GM19099 (cell line): ENCODE data around the gene IL36A.

Experiments used
- POLR2A ChIP-seq: IDR thresholded peaks from 3 replicates; pipeline ENCODE4 v1.6.1; 2011; ENCODE audit warnings: low read depth; ENCODE audit not compliant: insufficient read length; ENCODE audit errors: extremely low read depth

IL36A gene

DNA sequence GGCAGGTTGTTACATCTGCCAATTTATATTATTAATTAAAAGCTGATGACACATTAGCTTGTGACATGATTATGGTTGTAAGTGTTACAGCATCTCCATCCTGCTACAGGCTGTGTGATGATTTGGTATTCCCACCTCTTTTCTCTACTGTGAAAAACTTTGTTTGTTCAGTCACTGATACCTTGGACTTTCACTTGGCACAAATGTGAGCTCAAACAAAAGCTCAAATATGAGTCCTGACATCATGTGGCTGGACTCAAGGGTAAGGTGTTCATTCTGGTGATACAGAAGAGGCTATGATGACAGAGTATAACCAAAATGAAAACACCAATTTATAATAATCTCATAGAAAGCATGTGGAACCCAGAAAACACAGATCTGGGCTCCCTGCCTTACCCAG lies 11.4 kb upstream of the IL36A start:
- TF ChIP-seq POLR2A, result no peak

DNA sequence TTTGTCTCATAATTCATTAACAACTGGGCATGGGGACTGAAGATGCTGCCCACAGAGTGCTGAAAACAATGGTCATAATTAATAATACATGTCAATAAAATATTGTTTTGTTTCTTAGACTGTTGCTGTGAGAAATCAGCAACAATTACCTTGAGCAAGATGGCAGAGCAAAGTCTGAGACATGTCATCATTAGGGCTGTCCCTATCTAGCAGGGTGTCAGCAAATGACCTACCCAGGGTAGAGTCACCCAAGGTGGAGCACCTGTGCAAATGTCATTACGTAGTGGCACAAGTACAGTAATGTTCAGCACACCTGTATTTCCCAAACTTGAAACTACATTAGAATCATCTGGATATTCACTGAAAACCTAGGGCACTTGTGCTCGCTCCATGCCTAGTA lies 10.6 kb upstream of the IL36A start:
- no peak for TF ChIP-seq POLR2A

DNA sequence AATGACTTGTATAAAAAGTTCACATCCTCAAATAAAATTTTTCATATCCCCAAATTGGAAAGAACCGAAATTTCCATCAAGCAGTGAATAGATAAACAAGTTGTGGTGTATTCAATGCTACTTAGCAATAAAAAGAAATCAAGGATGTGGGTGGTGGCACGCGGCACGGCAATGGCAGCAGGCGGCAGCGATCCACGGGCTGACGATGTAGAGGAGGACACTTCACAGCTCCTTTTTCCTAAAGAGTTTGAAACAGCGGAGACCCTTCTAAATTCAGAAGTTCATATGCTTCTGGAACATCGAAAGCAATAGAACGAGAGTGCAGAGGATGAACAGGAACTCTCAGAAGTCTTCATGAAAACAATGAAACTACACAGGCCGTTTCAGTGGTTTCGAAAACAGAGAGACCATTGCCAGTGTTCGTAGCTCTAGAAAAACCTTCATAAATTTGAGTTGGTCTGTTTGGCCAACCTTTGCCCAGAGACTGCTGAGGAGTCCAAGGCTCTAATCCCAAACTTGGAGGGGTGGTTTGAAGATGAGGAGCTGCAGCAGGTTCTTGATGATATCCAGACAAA lies 9.8 kb upstream of the IL36A start:
- TF ChIP-seq POLR2A, result no peak

DNA sequence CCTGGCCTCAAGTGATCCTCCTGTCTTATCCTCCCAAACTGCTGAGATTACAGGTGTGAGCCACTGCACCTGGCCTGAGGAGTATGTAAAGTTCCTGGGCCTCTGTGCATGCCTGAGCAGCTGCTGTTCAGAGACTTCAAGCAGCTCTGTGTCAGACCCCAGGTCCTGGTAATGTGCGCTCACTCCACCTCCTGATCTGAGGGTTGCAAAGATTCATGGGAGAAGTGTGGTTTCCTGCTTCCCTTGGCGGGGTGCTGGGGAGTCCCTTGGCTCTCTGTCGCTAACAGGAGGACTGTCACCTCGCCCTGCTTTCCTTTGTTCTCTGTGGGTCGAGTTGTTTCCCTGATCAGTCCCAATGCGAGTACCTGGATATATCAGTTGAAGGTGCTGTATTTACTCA lies 8.6 kb upstream of the IL36A start:
- TF ChIP-seq POLR2A, result no peak

DNA sequence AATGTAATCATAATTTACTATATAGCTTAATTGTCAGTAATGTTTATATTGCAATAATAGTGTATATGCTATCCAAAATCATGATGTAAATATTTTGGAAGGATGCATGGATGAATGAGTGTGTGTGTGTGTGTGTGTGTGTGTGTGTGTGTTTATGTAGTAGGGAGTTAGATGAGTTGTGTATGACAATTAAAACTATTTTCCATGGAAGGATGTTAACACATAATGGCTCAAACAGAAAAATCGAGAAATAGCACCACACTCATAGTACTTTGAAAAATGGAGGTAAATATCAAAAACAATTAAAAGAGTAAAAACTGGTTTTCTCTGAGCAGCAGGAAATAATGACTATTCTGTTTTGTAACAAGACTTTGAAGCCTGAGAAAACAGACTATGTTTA lies 8.1 kb upstream of the IL36A start:
- no peak for TF ChIP-seq POLR2A

DNA sequence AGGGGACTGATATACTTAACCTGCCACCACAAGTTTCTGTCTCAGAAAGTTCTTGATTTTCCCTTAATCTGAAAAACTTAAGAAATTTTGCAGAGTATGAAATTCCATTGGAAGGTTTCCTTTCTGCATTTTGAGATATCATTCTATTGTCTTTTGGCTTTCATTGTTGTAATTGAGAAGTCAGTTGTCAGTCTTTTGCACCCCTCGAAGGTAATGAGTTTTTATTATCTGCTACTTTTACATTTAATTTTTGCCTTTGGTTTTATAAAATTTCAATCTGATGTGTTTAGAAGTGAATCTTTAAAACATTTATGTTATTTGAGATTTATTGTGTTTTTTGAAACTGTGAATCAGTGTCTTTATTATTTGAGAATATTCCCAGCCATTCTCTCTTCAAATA lies 4.8 kb upstream of the IL36A start:
- no peak for TF ChIP-seq POLR2A

DNA sequence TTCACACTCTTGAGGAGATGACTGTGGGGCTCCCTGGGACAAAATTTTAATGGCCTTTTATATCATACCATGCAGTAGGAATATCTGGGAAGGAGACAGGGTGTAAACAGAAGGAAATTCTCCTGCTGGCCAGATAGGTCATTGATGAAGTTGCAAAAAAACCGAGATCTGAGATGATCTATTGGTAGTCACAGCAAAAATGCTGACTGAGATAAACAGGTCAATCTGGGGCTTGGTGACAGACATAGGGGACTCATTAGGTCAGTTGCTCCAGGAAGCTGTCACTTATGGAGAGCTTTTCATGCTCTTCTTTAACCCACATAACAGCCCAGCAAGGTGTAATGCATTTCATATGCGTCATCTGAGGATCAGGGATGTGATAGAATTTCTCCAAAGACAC lies 2.6 kb upstream of the IL36A start:
- no peak for TF ChIP-seq POLR2A

DNA sequence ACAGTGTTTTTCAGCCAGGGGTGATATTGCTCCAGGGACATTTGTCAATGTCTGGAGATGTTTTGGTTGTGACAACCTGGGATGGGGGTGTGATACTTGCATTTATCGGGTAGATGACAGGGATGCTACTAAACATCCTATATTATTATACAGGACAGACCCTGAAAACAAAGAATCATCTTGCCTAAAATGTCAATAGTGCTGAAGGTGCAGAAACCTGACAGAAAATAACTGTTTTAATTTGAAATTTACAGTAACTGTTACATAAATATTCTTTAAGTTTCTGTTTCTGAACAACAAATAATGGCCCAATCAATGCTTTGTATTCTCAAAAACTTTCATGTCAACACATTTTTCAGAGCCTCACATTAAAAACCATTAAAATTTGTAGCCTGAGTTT lies 2.0 kb downstream of the IL36A start:
- no peak for TF ChIP-seq POLR2A

DNA sequence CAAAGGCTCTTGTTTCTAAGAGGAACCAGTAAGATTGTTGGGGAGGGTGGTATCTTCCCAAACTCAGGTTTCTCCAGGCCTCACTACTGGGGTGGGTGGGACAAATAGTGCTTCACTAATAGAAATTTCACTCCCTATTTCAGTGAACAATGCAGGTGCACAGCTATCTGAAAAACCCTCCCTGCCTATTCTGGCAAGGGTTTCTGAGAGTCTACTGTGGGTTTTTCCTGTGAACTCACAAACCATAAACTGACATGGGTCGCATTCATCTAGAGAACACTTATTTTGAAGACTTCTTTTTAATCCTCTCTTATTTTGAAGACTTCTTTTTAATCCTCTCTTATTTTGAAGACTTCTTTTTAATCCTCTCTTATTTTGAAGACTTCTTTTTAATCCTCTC lies 4.4 kb downstream of the IL36A start:
- no peak for TF ChIP-seq POLR2A

DNA sequence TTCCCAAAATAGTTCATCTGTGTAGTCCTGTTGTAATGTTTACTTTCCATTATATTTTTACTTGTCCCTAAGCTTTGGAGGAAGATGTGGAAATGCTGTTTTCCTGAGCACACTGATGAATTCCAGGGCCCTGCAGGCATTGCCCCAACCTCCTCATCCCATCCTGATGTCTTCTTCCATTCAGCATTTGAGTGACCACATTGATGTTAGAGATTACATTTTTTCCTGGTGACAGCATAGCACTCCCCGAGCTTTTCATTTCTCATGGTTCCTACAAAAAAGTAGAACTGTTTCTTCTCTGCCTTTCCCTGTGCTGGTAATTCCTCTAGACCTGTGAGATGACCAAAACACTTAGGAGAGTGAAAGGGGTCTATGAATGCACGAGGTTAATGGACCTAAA lies 4.8 kb downstream of the IL36A start:
- no peak for TF ChIP-seq POLR2A

DNA sequence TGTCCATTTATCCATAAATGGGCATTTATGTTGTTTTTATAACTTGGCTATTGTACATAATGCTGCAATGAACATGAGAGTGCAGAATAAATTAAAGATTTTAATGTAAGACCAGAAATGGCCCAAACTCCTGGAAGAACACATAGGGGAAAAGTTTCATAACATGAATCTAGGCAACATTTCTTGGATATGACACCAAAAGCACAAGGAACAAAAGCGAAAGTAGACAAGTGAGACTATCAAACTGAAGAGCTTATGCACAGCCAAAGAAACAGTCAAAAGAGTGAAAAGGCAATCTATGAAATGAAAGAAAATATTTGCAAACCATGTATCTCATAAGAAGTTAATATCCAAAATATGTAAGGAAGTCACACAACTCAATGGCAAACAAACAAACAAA lies 5.8 kb downstream of the IL36A start:
- TF ChIP-seq POLR2A, result no peak

DNA sequence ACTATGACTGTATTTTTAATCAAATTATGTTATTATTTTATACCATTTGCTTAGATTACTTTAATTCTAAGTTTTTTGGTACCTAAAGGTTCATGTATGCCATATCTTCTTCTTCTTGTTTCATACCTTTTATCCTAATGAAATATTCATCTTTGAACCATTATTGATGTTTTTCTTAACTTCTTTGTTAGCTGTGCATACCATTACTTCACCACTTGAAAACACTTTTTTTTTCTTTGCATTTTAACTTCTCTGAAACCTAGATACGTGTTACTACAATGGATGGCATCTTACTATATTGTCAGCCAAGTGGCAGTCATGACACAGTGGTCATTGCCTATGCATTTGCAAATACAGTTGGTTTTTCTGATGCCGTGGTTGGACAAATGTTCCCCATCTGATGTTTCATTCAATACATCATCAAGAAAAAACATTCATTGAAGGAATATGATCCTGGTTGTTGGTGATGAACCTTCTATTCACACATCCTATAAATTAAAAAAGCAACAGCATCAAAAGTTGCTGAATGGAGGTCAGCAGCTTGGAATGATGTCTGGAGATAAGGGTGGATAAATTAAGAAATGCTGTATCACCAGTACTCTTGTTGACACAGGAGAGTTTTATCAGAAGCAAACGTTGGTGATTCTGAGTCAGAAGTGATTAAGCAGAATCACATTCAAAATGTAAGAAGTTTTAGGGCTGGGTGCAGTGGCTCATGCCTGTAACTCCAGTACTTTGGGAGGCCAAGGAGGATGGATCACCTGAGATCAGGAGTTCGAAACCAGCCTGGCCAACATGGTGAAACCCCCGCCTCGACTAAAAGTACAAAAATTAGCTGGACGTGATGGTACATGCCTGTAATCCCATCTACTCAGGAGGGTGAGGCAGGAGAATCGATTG lies 7.4 kb downstream of the IL36A start:
- TF ChIP-seq POLR2A, result no peak

DNA sequence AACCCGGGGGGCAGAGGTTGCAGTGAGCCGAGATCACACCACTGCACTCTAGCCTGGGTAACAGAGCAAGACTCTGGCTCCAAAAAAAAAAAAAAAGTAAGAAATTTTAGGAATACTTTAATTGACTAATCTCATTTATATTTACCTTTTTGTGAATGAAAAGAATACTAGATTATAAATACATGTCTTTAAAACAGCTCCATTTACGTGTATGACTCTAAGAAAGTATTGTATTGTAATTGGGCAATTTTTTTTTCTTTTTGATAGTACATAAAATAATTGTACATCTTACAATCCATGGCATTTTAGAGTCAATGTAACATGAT lies 8.0 kb downstream of the IL36A start:
- no peak for TF ChIP-seq POLR2A

DNA sequence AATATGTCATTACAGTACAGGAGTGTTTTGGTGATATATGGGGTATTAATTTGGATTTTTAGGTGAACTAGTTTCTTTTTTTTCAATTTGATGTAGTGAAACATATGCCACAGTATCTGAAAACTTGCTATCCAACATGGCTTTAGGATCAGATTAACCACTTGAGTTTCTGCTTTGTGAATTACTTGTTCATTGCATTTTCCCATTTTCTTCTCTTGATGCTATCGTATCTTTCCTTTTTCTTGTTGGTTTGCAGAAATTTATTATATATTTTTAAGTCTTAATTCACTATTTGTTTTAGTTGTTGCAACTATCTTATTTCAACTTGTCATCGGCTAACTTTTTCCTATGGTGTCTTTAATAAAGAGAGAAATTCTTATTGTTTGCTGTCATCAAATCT lies 8.8 kb downstream of the IL36A start:
- no peak for TF ChIP-seq POLR2A

DNA sequence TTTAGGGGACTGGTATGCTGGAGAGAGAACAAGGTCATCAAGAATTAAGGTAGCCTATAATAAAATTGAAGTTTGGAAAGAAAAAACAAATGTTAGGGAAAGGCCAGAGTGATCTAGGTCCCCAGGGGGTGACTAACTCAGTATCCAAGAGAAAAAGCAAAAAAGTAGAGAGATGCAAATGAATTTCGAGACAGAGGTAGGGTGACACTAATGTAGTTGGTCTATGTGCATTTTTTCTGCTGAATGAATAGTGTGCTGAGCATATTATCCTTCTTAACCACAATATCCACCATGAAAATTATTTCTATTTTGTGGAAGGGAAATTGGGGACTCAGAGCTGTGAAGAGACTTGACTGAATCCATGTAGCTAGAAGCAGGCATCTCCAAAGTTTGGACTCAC lies 9.8 kb downstream of the IL36A start:
- no peak for TF ChIP-seq POLR2A

DNA sequence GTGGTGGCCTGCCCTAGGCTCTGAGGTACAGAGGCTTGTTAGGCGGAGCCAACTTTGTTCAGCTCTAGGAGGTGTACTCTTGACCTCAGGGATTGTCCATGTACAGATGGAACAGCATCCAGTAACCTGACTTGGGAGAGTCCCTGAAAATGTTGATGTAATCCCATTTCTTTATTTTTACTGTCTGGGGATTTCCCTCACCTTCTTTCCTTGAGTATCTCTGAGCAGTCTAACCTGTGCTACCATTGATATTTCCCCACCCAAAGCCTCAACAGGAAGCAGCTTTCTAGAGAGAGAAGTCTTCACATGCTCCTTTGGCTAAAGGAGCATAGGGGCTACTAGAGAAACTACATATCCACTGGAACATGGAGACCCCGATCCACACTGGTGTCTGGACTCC lies 10.4 kb downstream of the IL36A start:
- TF ChIP-seq POLR2A, result no peak

DNA sequence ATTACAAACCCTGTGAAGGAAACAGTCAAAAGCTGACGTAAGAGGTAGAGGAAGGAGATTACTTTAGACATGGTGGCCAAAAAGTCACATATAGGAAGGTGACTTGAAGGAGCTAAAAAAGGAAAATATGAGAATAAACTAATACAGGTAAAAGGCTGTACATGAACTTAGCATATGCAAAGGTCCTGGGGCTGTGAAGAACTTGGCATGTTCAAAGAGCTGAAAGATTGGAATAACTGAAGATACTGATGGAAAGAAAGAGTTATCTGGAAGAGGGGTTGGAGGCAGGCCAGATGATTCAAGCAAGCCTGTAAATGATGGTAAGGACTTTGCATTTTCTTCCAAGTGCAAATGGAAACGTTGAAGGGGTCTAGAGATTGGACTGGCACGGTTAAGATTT lies 13.2 kb downstream of the IL36A start:
- no peak for TF ChIP-seq POLR2A
